ENCODE measurements around the gene SLC7A8. TPM values are rescaled to one million over a fixed set of nuclear protein-coding genes. Genes with fewer than 3 reads are reported as not detected.

The SLC7A8 gene
- total RNA-seq, 3 donors from 2014 or later (not counting 1 experiment from before 2014, with no cell fraction given) = 0.42 to 1.2 (median 1.0) TPM

GRCh38 chr14:23146351-23146910, 37.0 kb downstream of the SLC7A8 start:
- Mint-ChIP-seq H3K4me1 (no peaks in the 10 kb centered on the region), H3K27ac (no peak overlapping the region), H3K4me3 (no peak overlapping the region), H3K9me3 (no peaks in the 10 kb centered on the region), H3K27me3 (ENCODE audit: low read depth in 2 of 2) (peaks cover 0 to 3% of the 10 kb centered on the region in 2 donors), H3K36me3 (no peaks in the 10 kb centered on the region)
- no peak overlapping the region for H3K27ac ChIP-seq (ENCODE audit: low read length)
- H3K27me3 ChIP-seq (ENCODE audit: control insufficient read depth, insufficient read depth, low read length) = no peaks in the 10 kb centered on the region
- DNase-seq (no peak), ATAC-seq (peak in 1 of 3 donors; percentile 73)
- 94% methylated on average over 2 of the region's 2 CpGs for WGBS (ENCODE audit: insufficient coverage)
- intact Hi-C loops (cut with micrococcal nuclease) = no loop called here
- no peaks in the 10 kb centered on the region for H3K36me3 ChIP-seq (ENCODE audit: control insufficient read depth, insufficient read depth, low read length)
- no peak overlapping the region for H3K4me3 ChIP-seq (ENCODE audit: low read length)
- H3K9me3 ChIP-seq (ENCODE audit: control insufficient read depth, insufficient read depth, low read length) = no peaks in the 10 kb centered on the region
- H3K4me1 ChIP-seq (ENCODE audit: control insufficient read depth, insufficient read depth, low read length) = no peaks in the 10 kb centered on the region
- TF ChIP-seq CTCF (IDR thresholded peaks at IDR 0.05) = no peak

- ATAC-seq (no peak), DNase-seq (no peak)
- Histone ChIP-seq H3K36me3 (ENCODE audit: control insufficient read depth, insufficient read depth, low read length) (no peaks in the 10 kb centered on the region), H3K4me1 (ENCODE audit: control insufficient read depth, insufficient read depth, low read length) (no peaks in the 10 kb centered on the region), H3K4me3 (ENCODE audit: low read length) (no peak overlapping the region), H3K27me3 (ENCODE audit: control insufficient read depth, insufficient read depth, low read length) (no peaks in the 10 kb centered on the region), H3K27ac (ENCODE audit: low read length) (no peak overlapping the region), H3K9me3 (ENCODE audit: control insufficient read depth, insufficient read depth, low read length) (no peaks in the 10 kb centered on the region)
- WGBS (ENCODE audit: insufficient coverage) = 81% methylated on average over 3 of the region's 4 CpGs
- Mint-ChIP-seq H3K4me3 (no peak overlapping the region), H3K4me1 (no peaks in the 10 kb centered on the region), H3K27me3 (ENCODE audit: low read depth in 2 of 2) (peaks cover 0 to 3% of the 10 kb centered on the region in 2 donors), H3K9me3 (no peaks in the 10 kb centered on the region), H3K36me3 (no peaks in the 10 kb centered on the region), H3K27ac (no peak overlapping the region)
- intact Hi-C loops (cut with micrococcal nuclease) = no loop called here
- no peak for TF ChIP-seq CTCF (IDR thresholded peaks at IDR 0.05)
Measured at GRCh38 chr14:23145794-23146350, 37.6 kb downstream of the SLC7A8 start.

GRCh38 chr14:23143911-23144310, 39.5 kb downstream of the SLC7A8 start:
- Histone ChIP-seq H3K4me1 (ENCODE audit: control insufficient read depth, insufficient read depth, low read length) (no peaks in the 10 kb centered on the region), H3K27ac (ENCODE audit: low read length) (no peak overlapping the region), H3K4me3 (ENCODE audit: low read length) (no peak overlapping the region), H3K36me3 (ENCODE audit: control insufficient read depth, insufficient read depth, low read length) (no peaks in the 10 kb centered on the region), H3K27me3 (ENCODE audit: control insufficient read depth, insufficient read depth, low read length) (no peaks in the 10 kb centered on the region), H3K9me3 (ENCODE audit: control insufficient read depth, insufficient read depth, low read length) (no peaks in the 10 kb centered on the region)
- DNase-seq = no peak
- intact Hi-C loops (cut with micrococcal nuclease) = no loop called here
- Mint-ChIP-seq H3K4me1 (no peaks in the 10 kb centered on the region), H3K27me3 (ENCODE audit: low read depth in 2 of 2) (peaks cover 0 to 5% of the 10 kb centered on the region in 2 donors), H3K36me3 (no peaks in the 10 kb centered on the region), H3K4me3 (no peak overlapping the region), H3K27ac (no peak overlapping the region), H3K9me3 (no peaks in the 10 kb centered on the region)
- TF ChIP-seq CTCF (IDR thresholded peaks at IDR 0.05) = no peak
- no peak for ATAC-seq
- no CpG with 5 or more reads among the region's 1 CpG for WGBS (ENCODE audit: insufficient coverage)

GRCh38 chr14:23142826-23143225, 40.6 kb downstream of the SLC7A8 start:
- Mint-ChIP-seq H3K27ac (no peak overlapping the region), H3K27me3 (ENCODE audit: low read depth in 2 of 2) (peaks cover 0 to 5% of the 10 kb centered on the region in 2 donors), H3K4me3 (no peak overlapping the region), H3K4me1 (no peaks in the 10 kb centered on the region), H3K36me3 (no peaks in the 10 kb centered on the region), H3K9me3 (no peaks in the 10 kb centered on the region)
- Histone ChIP-seq H3K4me1 (ENCODE audit: control insufficient read depth, insufficient read depth, low read length) (no peaks in the 10 kb centered on the region), H3K9me3 (ENCODE audit: control insufficient read depth, insufficient read depth, low read length) (no peaks in the 10 kb centered on the region), H3K36me3 (ENCODE audit: control insufficient read depth, insufficient read depth, low read length) (no peaks in the 10 kb centered on the region), H3K27ac (ENCODE audit: low read length) (no peak overlapping the region), H3K4me3 (ENCODE audit: low read length) (no peak overlapping the region), H3K27me3 (ENCODE audit: control insufficient read depth, insufficient read depth, low read length) (no peaks in the 10 kb centered on the region)
- DNase-seq = no peak
- intact Hi-C loops (cut with micrococcal nuclease) = no loop called here
- ATAC-seq = no peak
- no peak for TF ChIP-seq CTCF (IDR thresholded peaks at IDR 0.05)
- 82% methylated on average over 4 of the region's 4 CpGs for WGBS (ENCODE audit: insufficient coverage)

Data from natural killer cell (primary cell).